HG03378 (cell line): Measurements from ENCODE around the gene MAGED2.
"Not testable (repeated sequence)": the region's sequence is repeated elsewhere in the genome, so short reads cannot be mapped to it uniquely, and the experiment has no call there.

Experiments
- ATAC-seq: cut with Tn5 transposase; IDR thresholded peaks from one replicate; pipeline ENCODE4 v1.9.1; 2021; ENCODE audit warnings: mild to moderate bottlenecking, moderate library complexity; ENCODE audit not compliant: unreplicated experiment

Gene MAGED2

GRCh38 chrX:54818221-54818620 lies 10.7 kb downstream of the MAGED2 start:
- ATAC-seq, result no peak

- no peak for ATAC-seq
Measured at GRCh38 chrX:54819201-54819600, 11.7 kb downstream of the MAGED2 start.

- ATAC-seq, result no peak
Measured at GRCh38 chrX:54820737-54821136, 13.2 kb downstream of the MAGED2 start.

- ATAC-seq, result no peak
Measured at GRCh38 chrX:54821310-54821709, 13.8 kb downstream of the MAGED2 start.

GRCh38 chrX:54824195-54824594 lies 16.6 kb downstream of the MAGED2 start:
- ATAC-seq, result no peak

- ATAC-seq, result no peak
Measured at GRCh38 chrX:54824722-54825121, 17.2 kb downstream of the MAGED2 start.

GRCh38 chrX:54825716-54826438 lies 18.3 kb downstream of the MAGED2 start:
- no peak for ATAC-seq

- no peak for ATAC-seq
Measured at GRCh38 chrX:54826598-54826997, 19.1 kb downstream of the MAGED2 start.

GRCh38 chrX:54838583-54838982 lies 31.0 kb downstream of the MAGED2 start:
- ATAC-seq, result no peak

GRCh38 chrX:54841184-54841874 lies 33.8 kb downstream of the MAGED2 start:
- not testable (repeated sequence) for ATAC-seq

GRCh38 chrX:54842607-54843006 lies 35.1 kb downstream of the MAGED2 start:
- no peak for ATAC-seq

GRCh38 chrX:54843050-54843449 lies 35.5 kb downstream of the MAGED2 start:
- ATAC-seq, result no peak

- not testable (repeated sequence) for ATAC-seq
Measured at GRCh38 chrX:54847700-54848099, 40.2 kb downstream of the MAGED2 start.

- ATAC-seq, result no peak
Measured at GRCh38 chrX:54865208-54865607, 57.7 kb downstream of the MAGED2 start.
